Measurements from ENCODE around the gene RPL38.
A peak's percentile ranks its signal among the peaks of the same experiment; 100 is the strongest.
"Not testable (repeated sequence)": the region's sequence is repeated elsewhere in the genome, so short reads cannot be mapped to it uniquely, and the experiment has no call there.

Gene RPL38

GRCh38 chr17:74185571-74186185 lies 17.8 kb upstream of the RPL38 start:
- DNase-seq: no peak

- no peak for DNase-seq
Observed at GRCh38 chr17:74186498-74186897, 17.0 kb upstream of the RPL38 start.

DNA sequence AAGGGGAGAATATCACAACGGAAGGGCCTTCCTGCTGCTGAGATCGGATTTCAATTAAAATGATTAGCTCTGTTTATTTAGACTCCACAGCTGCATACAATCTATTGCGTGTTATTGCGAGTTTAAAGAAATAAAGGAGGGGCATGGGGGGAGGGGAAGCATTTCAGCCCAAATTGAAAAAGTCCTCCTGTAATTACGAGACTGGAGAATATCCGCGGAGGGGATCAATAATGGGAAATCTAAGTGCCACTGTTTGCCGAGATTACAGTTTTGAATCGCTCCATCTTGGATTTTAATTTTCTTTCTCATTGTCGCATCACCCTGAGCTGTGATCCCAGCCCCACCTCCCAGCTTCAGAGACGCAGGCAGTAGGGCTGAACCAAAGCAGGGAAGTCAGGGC lies 15.7 kb upstream of the RPL38 start:
- no peak for DNase-seq

DNA sequence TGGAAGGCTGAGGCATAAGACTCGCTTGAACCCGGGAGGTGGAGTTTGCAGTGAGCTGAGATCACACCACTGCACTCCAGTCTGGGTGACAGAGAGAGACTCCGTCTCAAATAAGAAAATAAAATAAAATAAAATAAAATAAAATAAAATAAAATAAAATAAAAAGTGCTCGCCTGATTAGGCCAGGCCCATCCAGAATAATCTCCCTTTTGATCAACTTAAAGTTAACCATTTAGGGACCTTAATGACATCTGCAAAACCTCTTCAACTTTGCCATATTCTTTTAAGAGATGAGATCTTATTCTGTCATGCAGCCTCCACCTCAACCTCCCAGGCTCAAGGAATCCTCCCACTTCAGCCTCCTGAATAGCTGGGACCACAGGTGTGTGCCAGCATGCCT lies 14.8 kb upstream of the RPL38 start:
- DNase-seq: not testable (repeated sequence)

- no peak for DNase-seq
Observed at GRCh38 chr17:74190154-74190553, 13.3 kb upstream of the RPL38 start.

GRCh38 chr17:74190807-74191406 lies 12.6 kb upstream of the RPL38 start:
- DNase-seq: no peak

- DNase-seq: peak; percentile 57
Observed at GRCh38 chr17:74192950-74193781, 10.3 kb upstream of the RPL38 start.

DNA sequence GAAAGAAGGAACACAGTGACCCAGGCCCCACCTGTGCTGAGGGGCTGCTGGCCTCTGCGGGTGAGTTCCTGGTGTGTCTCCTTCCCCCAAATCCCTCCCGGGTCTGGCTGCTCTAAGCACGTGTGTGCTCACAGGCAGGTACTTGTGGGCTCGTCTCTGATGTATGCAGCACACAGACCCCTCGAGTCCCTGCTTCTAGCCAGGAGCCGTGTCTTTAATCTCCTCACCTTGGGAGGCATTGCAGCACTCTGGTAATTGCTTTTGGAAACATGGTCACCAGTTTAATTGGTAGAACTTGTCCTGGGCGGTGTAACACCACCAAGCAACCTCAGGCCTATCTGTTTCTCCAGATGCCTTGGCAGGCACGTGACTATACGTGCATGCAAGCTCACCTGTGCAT lies 8.8 kb upstream of the RPL38 start:
- no peak for DNase-seq

GRCh38 chr17:74196541-74197317 lies 6.7 kb upstream of the RPL38 start:
- no peak for DNase-seq

DNA sequence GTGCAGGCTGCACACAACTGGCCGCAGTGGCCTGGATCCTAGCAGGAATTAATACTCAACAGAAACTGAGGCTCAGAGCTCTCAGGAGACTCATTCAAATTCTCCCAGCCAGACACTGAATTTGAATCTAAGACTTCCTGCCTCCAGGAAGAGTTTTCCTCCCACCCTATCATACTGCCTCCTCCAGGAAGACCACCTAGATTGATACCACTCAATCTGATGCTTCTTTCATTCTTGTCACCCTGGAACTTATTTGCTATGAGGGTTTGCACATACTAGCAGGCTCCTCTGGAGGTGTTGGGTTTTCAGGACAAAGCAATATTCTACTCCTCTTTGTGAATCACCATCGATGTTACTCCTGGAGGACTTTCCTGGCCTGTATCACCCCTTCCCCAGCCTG lies 5.7 kb upstream of the RPL38 start:
- no peak for DNase-seq

- no peak for DNase-seq
Observed at GRCh38 chr17:74198694-74199093, 4.8 kb upstream of the RPL38 start.

DNA sequence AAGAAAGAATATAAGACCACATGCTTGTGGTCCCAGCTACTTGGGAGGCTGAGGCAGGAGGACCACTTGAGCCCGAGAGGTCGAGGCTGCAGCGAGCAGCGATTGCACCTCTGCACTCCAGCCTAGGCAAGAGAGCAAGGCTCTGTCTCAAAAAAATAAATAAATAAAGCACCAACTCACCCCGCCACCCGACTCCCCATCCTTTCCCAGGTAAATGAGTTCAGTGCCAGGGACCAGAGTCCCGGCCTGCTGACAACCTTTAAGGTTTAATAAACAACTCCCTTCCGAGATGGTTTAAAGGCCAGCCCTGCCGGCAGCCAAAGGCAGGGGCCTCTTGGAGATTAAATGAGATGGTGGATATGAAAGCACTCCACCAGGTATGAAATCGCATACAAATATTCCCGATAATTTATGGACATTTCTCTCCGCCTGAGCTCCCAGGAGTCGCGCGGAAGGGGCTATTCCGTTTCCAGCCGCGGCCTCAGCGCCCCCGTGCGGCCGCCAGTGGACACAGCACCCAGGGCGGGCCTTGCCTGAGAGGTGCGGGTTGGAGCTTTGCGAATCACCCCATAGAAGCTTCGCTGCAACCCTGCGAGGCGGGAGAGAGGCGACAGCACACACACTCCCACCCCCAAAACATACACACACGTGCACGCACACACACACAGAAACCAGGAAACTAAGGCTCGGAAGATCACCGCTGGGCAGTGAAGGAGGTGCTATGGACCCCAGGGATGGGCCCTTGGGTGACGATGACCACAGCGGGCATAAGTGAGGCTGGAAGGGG lies 4.0 kb upstream of the RPL38 start:
- peak; percentile 51 for DNase-seq

GRCh38 chr17:74200112-74200511 lies 3.4 kb upstream of the RPL38 start:
- DNase-seq: no peak

- DNase-seq: no peak
Observed at GRCh38 chr17:74201250-74201649, 2.2 kb upstream of the RPL38 start.

DNA sequence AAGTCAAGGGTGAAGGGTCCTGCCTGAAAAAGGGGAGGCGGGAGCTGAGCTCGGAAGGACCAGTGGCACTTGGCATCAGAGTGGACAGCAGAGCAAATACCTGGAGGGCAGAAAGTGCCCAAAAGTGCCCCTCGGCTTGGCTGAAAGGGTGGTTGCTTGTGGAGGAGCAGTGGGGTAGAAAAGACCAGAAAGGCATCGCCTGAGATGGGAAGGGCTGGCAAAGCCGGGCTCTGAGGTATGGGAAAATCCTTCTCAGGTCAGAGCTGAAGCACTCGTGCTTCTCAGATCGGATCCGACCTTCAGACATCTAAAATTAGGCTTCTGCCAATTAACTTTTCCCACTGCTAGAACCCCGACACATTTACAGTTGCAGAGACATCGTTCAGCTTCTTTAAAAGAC lies 1.5 kb upstream of the RPL38 start:
- no peak for DNase-seq

DNA sequence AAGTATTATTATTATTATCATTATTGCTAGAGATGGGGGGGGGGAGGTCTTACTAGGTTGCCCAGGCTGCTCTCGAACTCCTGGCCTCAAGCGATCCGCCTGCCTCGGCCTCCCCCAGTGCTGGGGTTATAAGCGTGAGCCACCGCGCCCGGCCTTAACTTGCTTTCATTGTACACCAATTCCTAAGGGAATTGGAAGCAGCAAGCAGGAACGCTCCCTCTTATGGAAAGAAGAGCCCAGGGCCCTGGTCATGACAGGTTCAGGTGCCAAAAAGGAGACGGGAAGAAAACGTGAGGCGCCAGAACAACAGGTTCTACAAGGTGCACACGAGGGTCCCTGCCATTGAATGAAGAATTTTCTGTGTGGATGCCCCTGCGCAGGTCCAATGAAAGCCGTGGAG lies 540 bp upstream of the RPL38 start:
- no peak for DNase-seq

DNA sequence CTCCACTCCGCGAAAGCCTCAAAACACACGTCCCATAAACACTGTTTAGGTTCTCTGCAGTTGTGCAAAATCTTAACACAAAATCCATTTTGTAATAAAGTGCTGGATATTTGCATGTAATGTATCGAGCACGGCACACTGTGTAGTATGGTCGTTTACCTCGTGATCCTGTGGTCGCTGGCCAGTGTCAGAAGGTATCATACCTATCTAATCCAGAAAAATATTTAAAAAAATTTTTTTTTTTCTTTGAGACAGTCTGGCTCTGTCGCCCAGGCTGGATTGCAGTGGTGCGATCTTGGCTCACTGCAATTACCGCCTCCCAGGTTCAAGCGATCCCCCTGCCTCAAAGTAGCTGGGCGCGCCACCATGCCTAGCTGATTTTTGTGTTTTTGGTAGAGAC lies 996 bp downstream of the RPL38 start:
- no peak for DNase-seq

- no peak for DNase-seq
Observed at GRCh38 chr17:74205274-74205673, 1.8 kb downstream of the RPL38 start.

GRCh38 chr17:74206332-74206818 lies 2.9 kb downstream of the RPL38 start:
- DNase-seq: no peak

DNA sequence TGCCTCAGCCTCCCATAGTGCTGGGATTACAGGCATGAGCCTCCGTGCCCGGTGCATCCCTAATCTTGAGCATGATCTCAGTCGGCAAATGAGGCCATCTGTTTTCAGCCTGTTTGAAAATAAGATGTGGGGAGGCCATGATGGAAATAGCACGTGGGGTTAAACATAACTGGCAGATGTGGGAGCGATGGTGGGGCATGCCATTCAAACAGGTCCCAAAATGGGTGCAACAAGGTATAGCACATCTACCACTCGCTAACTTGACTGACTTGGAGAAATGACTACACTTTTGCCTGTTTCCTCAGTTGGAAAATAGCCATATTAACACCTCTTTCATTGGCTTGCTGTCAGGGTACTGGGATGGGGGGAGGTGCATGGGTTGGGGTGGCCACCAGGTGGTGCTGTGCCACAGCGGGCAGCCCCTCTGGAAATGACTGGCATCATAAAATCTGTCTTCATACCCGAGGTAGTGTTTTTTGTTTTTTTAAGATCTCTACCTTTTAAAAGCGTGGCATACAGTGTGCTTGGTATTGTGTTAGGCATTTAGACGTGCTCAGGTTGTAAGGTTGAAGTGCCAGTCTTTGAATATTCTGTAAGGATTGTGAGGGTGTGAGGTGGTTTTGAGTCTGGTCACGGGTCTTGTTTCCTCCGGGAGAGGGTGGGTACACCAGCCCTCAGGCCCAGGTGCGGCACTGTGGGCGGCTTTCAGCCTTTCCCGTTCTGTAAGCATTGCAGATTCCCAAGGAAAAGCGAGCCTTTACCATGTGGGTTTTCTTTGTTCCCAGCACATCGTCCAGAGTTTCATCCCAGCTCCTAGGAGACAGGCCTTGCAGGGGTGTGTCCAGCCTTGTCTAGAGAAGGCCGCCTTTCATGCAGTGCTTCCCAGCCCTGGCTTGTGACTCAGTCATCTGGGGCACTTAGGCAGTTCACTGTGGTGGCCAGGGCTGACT lies 7.0 kb downstream of the RPL38 start:
- DNase-seq: peak; percentile 78

Data from CD4-positive, alpha-beta T cell treated with Interleukin-15 for 1 hour (primary cell).